Fibroblast of villous mesenchyme (primary cell): ENCODE results near the gene DCP2. TPM values are rescaled to one million over a fixed set of nuclear protein-coding genes. Genes with fewer than 3 reads are reported as not detected.

Source experiments
- DNase-seq: peaks from one replicate; pipeline ENCODE4 v3.0.0-alpha.2; 2010; ENCODE audit warnings: low read depth
- H3K4me3 ChIP-seq: 2 replicates; pipeline ENCODE4 v1.5.1; 2011; ENCODE audit warnings: low read depth, mild to moderate bottlenecking, low read length
- total RNA-seq: library from RNA; depleted of rRNA; stranded (reverse); fragments of >200 nt; gene quantifications from 2 replicates; pipeline ENCODE4 v1.2.3, GENCODE V29; 2012
- TF ChIP-seq, protein P1 (sequence below): IDR thresholded peaks from 2 replicates; pipeline ENCODE4 v1.5.1; 2012; ENCODE audit warnings: low read depth, mild to moderate bottlenecking, low read length; ENCODE audit not compliant: insufficient read depth

The DCP2 gene
- 19.6 and 35.4 TPM in 2 replicates for total RNA-seq

DNA sequence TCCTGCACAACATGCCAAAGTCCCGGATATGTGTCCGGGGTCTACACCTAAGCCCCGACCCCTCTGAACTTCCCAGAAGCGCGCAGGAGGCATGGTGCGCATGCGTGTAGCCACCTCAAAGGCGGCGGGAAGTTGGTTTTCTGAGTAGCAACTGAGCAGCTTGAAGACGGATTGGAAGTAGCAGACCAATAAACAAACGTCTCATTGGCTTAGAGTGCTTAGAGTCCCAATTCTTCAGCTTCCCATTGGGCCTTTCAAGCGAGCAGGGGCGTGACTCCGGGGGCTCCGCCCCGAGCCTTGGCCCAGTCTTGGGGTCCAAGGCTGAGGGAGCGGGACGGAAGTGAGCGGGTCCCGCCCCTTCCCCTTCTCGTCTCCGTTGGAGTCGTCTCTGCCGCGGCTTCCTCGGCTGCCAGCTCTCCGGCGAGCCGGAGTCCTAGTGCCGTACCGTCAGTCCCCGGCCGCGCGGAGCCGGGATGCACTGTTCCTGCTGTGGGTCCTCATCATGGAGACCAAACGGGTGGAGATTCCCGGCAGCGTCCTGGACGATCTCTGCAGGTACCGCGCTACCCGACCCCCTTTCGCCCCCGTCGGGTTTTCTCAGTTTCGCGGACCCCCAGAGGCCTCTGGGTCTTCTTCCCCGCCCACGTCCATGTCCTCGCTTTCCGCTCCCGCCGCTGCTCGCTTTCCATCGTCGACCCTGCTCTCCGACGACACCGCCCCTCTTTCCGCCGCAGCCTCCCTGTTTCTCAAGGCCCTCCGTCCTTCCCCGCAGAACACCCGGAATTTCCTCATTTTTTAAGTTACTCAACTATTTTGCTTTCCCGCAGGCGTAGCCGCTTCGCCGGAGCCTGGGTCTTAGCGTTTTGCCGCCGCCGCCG is at the start of gene DCP2:
TSS of gene DCP2 (plus strand) at position 367 of the 878 bp plus-strand sequence. CDS start at position 503, 136 bp downstream.
- TF ChIP-seq, protein P1, sequence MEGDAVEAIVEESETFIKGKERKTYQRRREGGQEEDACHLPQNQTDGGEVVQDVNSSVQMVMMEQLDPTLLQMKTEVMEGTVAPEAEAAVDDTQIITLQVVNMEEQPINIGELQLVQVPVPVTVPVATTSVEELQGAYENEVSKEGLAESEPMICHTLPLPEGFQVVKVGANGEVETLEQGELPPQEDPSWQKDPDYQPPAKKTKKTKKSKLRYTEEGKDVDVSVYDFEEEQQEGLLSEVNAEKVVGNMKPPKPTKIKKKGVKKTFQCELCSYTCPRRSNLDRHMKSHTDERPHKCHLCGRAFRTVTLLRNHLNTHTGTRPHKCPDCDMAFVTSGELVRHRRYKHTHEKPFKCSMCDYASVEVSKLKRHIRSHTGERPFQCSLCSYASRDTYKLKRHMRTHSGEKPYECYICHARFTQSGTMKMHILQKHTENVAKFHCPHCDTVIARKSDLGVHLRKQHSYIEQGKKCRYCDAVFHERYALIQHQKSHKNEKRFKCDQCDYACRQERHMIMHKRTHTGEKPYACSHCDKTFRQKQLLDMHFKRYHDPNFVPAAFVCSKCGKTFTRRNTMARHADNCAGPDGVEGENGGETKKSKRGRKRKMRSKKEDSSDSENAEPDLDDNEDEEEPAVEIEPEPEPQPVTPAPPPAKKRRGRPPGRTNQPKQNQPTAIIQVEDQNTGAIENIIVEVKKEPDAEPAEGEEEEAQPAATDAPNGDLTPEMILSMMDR: no peak
- peak; percentile 99 for DNase-seq
- peak within 1 kb of the TSS; percentile 91 for H3K4me3 ChIP-seq

DNA sequence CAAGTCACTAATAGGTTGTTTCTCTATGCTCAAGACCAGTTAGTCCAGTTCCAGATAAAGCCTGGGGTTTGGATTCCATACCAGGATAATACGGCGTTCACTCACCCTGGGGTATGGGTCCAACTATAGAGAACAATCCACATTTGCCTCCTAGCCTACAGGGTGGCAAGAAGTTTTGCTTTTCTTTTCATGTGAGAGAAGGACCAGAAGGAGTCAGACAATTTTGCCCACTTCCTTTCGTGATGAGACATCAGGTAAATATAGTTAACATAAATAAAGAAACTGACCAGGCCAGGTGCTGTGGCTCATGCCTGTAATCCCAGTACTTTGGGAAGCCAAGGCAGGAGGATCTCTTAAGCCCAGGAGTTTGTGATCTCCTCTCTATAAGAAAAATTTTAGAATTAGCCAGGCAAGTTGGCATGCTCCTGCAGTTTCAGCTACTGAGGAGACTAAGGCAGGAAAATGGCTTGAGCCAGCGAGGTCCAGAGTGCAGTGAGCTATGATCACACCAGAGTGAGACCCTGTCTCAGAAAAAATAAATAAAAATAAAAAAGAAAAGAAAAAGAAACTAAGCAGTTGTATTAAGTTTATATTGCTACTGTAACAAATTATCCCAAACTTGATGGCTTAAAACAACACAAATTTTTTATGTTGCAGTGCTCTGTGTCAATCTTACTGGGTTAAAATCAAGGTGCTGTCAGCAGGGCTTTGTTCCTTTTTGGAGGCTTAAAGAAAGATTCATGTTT is 47.1 kb upstream of the DCP2 start:
- TF ChIP-seq, protein P1: no peak
- H3K4me3 ChIP-seq: no peak overlapping the region
- no peak for DNase-seq

DNA sequence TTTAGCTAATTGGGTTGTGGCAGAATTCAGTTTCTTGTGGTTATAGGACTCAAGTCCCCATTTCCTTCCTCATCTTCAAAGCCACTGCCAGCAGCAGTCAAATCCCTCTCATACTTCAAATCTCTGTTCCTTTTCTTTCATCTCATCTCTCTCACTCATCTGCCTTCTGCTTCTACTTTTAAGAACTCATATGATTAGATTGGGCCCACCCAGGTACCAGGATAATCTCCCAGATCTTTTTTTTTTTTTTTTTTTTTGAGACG is 46.6 kb upstream of the DCP2 start:
- H3K4me3 ChIP-seq: no peak overlapping the region
- DNase-seq: no peak
- TF ChIP-seq, protein P1: no peak

DNA sequence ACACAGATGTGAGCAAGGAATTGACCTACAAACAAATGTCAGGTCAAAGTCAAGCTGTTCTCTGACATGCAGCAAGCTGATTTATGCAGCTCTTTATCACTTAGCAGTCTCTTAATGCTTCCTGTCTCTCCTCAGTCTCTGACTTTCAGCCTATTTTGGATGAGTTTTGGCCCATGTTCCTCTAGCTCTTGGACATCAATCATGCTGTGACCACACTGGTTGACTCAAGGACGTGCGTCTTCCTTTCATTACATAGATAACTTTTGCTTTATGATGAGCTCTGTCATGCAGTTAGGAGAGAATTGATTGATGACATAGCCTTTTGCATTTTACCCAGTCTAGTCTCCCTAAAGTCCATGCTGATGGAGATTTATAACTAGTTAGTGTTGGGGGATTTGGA is 45.1 kb upstream of the DCP2 start:
- TF ChIP-seq, protein P1: no peak
- H3K4me3 ChIP-seq: no peak overlapping the region
- peak; percentile 34 for DNase-seq

DNA sequence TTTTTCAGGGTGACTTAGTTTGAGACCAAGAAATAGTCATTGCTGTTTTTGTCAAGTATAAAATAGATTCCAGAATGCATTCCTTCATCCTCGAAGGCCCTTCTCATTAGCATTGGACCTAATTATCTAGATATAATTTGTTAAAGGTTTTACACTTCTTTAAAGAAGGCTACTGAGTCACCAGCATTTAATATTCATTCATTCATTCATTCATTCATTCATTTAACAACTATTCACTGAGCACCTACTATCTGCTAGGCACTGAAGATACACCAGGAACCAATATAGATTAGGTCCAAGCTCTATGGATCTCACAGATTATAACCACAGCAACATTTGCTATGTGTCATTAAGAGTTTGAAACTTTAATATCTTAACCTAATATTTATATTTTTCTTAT is 43.5 kb upstream of the DCP2 start:
- TF ChIP-seq, protein P1: no peak
- H3K4me3 ChIP-seq: no peak overlapping the region
- no peak for DNase-seq

DNA sequence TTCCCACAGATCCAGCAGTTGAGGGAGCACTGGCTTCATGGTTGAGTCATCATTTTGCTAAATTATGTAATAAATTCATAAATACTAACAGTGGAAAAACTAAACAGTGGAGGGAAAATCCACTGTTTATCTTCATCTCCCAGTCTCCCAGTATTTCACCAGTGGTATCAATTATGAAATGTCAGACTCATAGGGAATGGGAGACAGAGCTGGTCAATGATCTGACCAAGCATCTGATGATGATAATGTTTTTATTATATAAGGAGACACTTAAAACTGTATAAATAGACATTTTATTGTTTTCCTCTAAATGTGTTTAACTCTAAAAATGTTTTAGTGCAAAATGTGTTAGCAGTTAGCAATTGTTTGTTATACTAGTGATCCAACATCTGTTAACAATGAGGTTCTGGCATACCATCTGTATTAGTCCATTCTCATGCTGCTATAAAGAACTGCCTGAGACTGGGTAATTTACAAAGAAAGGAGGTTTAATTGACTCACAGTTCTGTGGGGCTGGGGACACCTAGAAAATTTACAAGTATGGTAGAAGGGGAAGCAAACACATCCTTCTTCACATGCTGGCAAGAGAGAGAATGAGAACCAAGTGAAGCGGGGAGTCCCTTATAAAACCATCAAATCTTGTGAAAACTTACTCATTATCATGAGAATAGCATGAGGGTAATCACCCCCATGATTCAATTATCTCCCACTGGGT is 42.8 kb upstream of the DCP2 start:
- peak; percentile 74 for DNase-seq
- H3K4me3 ChIP-seq: no peak overlapping the region
- TF ChIP-seq, protein P1: no peak
